IMR-90 (cell line): ENCODE results near the gene TOP3B.

Experiments used
- MAFK ChIP-seq: IDR thresholded peaks from 2 replicates; pipeline ENCODE4 v1.6.1; 2012; ENCODE audit warnings: low read depth, low read length, improper control_type of control experiment
- POLR2A ChIP-seq: IDR thresholded peaks from 2 replicates; pipeline ENCODE4 v1.6.1; 2012; ENCODE audit warnings: mild to moderate bottlenecking, low read depth, low read length
- TF ChIP-seq, protein P1 (sequence below): conservative IDR thresholded peaks from 2 replicates; pipeline ENCODE4 v1.5.1; 2012; ENCODE audit warnings: mild to moderate bottlenecking, low read depth, low read length, improper control_type of control experiment

DNA sequence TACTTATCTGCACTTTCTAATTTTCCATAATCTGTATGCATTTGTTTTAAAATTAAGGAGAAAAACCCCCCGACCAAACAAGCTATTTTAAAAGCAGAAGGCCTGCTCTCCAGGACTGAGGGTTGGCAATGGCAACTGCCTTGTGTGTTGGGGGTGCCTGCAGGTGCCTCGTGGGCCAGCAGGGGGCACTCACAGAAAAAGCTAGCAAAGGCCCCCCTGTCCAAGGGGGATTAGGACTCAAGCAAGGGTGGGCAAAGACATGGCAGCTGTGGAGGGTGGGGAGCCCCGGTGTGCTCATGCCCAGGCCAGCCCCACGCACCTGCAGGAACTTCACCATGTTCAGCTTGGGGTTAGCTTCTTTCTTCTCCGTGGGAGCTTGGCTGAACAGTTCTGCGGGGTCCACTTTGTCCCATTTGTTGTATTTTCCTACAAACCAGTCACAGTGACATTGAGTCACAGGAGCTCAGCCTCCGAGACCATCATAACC lies 10.3 kb downstream of the TOP3B start:
- TF ChIP-seq POLR2A (no peak), MAFK (no peak)
- TF ChIP-seq, protein P1, sequence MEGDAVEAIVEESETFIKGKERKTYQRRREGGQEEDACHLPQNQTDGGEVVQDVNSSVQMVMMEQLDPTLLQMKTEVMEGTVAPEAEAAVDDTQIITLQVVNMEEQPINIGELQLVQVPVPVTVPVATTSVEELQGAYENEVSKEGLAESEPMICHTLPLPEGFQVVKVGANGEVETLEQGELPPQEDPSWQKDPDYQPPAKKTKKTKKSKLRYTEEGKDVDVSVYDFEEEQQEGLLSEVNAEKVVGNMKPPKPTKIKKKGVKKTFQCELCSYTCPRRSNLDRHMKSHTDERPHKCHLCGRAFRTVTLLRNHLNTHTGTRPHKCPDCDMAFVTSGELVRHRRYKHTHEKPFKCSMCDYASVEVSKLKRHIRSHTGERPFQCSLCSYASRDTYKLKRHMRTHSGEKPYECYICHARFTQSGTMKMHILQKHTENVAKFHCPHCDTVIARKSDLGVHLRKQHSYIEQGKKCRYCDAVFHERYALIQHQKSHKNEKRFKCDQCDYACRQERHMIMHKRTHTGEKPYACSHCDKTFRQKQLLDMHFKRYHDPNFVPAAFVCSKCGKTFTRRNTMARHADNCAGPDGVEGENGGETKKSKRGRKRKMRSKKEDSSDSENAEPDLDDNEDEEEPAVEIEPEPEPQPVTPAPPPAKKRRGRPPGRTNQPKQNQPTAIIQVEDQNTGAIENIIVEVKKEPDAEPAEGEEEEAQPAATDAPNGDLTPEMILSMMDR: peak; percentile 61
